ENCODE measurements around the gene ITGB2.

DNA sequence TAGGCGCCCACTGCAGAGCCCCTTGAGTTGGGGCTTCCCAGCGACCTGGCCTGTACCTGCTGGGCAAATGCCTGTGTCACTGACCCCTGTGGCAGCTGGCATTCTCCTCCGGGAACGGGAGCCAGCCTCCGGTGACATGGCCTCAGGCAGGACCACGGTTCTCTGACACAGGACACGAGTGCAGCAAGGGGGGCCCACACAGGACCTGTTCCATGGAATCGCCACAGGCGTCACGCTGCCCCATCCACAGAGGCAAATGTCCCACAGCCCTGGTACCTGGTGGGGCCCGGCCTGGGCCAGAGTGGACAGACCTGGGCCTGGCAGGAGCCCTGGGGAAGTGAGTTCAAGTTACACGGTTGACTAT lies 2.6 kb downstream of the ITGB2 start:
- TF ChIP-seq, protein P1, sequence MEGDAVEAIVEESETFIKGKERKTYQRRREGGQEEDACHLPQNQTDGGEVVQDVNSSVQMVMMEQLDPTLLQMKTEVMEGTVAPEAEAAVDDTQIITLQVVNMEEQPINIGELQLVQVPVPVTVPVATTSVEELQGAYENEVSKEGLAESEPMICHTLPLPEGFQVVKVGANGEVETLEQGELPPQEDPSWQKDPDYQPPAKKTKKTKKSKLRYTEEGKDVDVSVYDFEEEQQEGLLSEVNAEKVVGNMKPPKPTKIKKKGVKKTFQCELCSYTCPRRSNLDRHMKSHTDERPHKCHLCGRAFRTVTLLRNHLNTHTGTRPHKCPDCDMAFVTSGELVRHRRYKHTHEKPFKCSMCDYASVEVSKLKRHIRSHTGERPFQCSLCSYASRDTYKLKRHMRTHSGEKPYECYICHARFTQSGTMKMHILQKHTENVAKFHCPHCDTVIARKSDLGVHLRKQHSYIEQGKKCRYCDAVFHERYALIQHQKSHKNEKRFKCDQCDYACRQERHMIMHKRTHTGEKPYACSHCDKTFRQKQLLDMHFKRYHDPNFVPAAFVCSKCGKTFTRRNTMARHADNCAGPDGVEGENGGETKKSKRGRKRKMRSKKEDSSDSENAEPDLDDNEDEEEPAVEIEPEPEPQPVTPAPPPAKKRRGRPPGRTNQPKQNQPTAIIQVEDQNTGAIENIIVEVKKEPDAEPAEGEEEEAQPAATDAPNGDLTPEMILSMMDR (IDR thresholded peaks at IDR 0.05): no peak
- TF ChIP-seq POLR2A (IDR thresholded peaks at IDR 0.05): no peak

Measured in tibial nerve (tissue), 3 donors.